Measurements from ENCODE around the gene SPON1. TPM values are rescaled to one million over a fixed set of nuclear protein-coding genes. Genes with fewer than 3 reads are reported as not detected.

SPON1 gene
- total RNA-seq, 1 experiment from 2014 or later: 6.4 TPM

- TF ChIP-seq ZNF281 (CRISPR knock-in tag; IDR thresholded peaks at IDR 0.05): no peak
- no peak for TF ChIP-seq CREM (CRISPR knock-in tag; IDR thresholded peaks at IDR 0.05)
These were observed 35.0 kb upstream of the SPON1 start (continued) for GRCh38 chr11:13927481-13927880.

GRCh38 chr11:13928566-13929251, 33.8 kb upstream of the SPON1 start:
- ChIA-PET POLR2A (no interaction called here), CTCF (no interaction called here)
- H3K9me3 Mint-ChIP-seq: peaks cover 4% of the 10 kb centered on the region; the same call in 1 of the 2 replicates
- no peak overlapping the region for H3K27ac Mint-ChIP-seq
- DNase-seq (ENCODE audit: low spot score) (no peak), ATAC-seq (no peak)
- TF ChIP-seq FOXJ3 (CRISPR knock-in tag; IDR thresholded peaks at IDR 0.05; ENCODE audit: borderline replicate concordance): no peak
- no peak overlapping the region for H3K4me3 Mint-ChIP-seq
- H3K36me3 Mint-ChIP-seq: no peaks in the 10 kb centered on the region
- H3K27me3 Mint-ChIP-seq (ENCODE audit: low read depth): no peaks in the 10 kb centered on the region
- H3K4me1 Mint-ChIP-seq: peaks cover 26% of the 10 kb centered on the region

- POLR2A ChIA-PET: no interaction called here
- no peak overlapping the region for H3K4me3 Mint-ChIP-seq
- ATAC-seq (no peak), DNase-seq (ENCODE audit: low spot score) (no peak)
- H3K36me3 Mint-ChIP-seq: no peaks in the 10 kb centered on the region
- no peak overlapping the region for H3K27ac Mint-ChIP-seq
- no peaks in the 10 kb centered on the region for H3K27me3 Mint-ChIP-seq (ENCODE audit: low read depth)
- peaks cover 9% of the 10 kb centered on the region for H3K9me3 Mint-ChIP-seq
- TF ChIP-seq E2F4 (CRISPR knock-in tag; IDR thresholded peaks at IDR 0.05; ENCODE audit: borderline replicate concordance, low read depth) (no peak), EMX1 (CRISPR knock-in tag; IDR thresholded peaks at IDR 0.05) (no peak), ETV6 (CRISPR knock-in tag; IDR thresholded peaks at IDR 0.05) (no peak), ATF1 (CRISPR knock-in tag; IDR thresholded peaks at IDR 0.05) (no peak), MLX (CRISPR knock-in tag; IDR thresholded peaks at IDR 0.05) (no peak), USF2 (CRISPR knock-in tag; IDR thresholded peaks at IDR 0.05) (no peak), FOXP1 (CRISPR knock-in tag; IDR thresholded peaks at IDR 0.05; ENCODE audit: borderline replicate concordance) (no peak), RELA (CRISPR knock-in tag; IDR thresholded peaks at IDR 0.05; ENCODE audit: borderline replicate concordance) (no peak), PRRX2 (CRISPR knock-in tag; IDR thresholded peaks at IDR 0.05) (no peak), ATF2 (CRISPR knock-in tag; IDR thresholded peaks at IDR 0.05; ENCODE audit: borderline replicate concordance, low read depth) (no peak), IRF2 (CRISPR knock-in tag; IDR thresholded peaks at IDR 0.05; ENCODE audit: borderline replicate concordance, low read depth) (no peak), MAX (CRISPR knock-in tag; IDR thresholded peaks at IDR 0.05) (no peak), SMAD3 (CRISPR knock-in tag; IDR thresholded peaks at IDR 0.05; ENCODE audit: borderline replicate concordance) (no peak), E2F1 (CRISPR knock-in tag; IDR thresholded peaks at IDR 0.05) (no peak), PRDM15 (CRISPR knock-in tag; IDR thresholded peaks at IDR 0.05) (no peak)
- CTCF ChIA-PET: no interaction called here
- H3K4me1 Mint-ChIP-seq: peaks cover 19% of the 10 kb centered on the region
These were observed 33.1 kb upstream of the SPON1 start for GRCh38 chr11:13929395-13929891.
